ENCODE measurements around the gene RARG.
"Not testable (repeated sequence)": the region's sequence is repeated elsewhere in the genome, so short reads cannot be mapped to it uniquely, and the experiment has no call there.

Gene RARG

DNA sequence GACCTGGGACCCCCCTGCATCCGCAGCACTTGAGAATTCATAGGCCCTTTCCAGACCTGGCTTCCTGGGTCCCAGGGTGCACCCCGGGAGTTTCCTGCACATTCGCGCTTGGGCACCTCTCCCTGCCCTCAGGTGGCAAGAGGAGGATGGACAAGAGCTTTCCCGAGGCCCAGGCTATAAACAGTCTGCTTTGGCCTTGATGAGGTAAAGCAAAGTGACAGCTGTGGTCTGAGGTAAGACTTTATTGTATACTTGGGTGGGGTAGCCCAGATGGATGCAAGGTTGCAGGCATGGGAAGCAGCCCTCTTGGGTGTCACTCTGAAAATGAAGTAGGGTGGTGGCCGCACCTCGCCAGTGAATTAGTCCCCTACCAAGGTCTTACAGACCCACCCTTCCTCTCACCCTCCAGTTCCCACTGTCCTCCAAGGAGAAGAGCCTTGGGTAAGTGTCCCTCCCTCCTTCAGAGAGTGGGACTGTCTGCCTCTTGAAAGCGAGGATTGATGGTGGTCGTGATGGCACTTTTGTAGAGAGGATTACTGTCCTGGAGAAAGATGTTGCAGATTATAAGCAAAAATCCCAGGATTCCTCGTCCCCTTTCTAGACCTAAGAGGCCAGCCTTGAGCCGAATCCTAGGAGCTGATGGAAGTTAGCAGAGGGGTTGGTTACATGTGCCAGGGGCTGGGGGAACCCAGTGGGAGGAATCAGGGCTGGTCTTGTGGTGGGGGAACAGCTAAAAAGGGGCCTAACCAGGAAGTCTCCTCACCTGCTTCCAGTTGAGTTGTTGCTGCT, 40.7 kb downstream of the RARG start:
- H3K36me3 Mint-ChIP-seq, result peaks cover 32% of the 10 kb centered on the region
- H3K4me1 Mint-ChIP-seq, result peaks cover 17% of the 10 kb centered on the region
- H3K4me3 Mint-ChIP-seq, result no peak overlapping the region
- no peaks in the 10 kb centered on the region for H3K27me3 Mint-ChIP-seq
- DNase-seq (ENCODE audit: low spot score in 2 of 2) (no peak), ATAC-seq (ENCODE audit: low read depth) (no peak)
- H3K9me3 Mint-ChIP-seq, result no peaks in the 10 kb centered on the region
- H3K27ac Mint-ChIP-seq, result no peak overlapping the region

DNA sequence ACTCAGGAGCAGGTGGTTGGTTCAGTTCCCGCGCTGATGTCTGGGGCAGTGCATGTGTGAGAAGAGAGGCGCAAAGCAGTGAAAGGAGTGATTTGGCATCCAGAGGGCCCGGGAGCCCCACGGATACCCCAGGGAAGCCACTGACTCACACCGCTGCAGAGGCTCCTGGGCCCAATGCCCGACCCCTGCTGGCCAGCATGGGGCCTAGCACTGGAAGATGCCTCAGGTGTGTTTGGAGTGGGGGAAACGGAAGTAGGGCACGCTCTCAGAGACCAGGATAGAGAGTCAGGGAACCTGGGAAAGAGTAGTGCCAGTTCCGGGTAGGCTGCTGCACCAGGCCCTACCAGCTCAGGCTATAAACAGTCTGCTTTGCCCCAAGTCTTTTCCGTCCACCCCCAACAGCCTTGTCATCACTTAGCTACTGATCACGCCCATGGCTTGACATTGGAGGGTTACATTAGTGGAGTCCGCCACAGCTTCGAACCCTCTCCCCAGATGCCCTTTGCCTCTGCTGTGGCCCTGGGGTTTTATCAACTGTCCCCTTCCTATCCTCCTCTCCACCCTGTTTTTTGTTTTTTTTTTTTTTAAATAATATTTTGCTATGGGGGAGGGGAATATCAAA, 41.8 kb downstream of the RARG start:
- Mint-ChIP-seq H3K36me3 (peaks cover 30% of the 10 kb centered on the region), H3K27ac (no peak overlapping the region)

DNA sequence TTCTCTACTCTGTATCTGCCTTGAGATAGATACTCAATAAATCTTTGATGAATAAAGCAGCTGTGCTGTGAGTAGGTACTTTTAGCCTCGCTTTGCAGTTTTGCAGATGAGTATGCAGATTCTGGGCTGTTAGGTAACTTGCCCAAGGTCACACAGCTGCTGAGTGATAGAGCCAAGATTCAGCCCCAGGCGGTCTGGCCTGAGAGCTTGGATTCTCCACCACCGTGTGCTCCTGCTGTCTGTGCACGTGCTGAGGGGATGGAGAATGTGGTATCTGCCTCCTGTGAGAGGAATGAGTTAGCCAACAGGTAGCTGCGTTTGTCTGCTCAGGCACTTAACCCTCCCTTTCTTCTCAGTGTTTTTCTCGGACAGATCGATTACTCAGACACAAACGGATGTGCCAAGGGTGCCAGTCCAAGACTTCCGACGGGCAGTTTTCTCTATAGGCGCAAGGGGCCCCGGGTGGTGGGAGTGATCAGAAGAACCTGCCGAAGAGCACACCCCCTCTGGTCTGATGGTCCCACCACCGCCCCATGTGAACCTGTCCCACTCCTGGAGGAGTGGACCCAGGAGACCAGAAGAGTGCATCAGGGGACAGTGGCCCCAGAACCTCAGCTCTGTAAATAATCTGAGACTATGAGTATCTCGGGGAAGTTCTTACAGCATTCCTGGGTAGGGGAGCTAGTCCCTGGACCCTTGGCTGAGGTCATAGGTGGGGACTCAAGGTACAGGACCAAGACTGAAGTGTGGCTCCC, 44.7 kb downstream of the RARG start:
- Mint-ChIP-seq H3K4me3 (no peak overlapping the region), H3K27ac (no peak overlapping the region), H3K27me3 (no peaks in the 10 kb centered on the region), H3K36me3 (peaks cover 29% of the 10 kb centered on the region), H3K4me1 (peaks cover 30% of the 10 kb centered on the region), H3K9me3 (no peaks in the 10 kb centered on the region)
- DNase-seq (ENCODE audit: low spot score in 2 of 2), result no peak
- no peak for ATAC-seq (ENCODE audit: low read depth)

More for the DNA sequence above, 41.8 kb downstream of the RARG start:
- no peaks in the 10 kb centered on the region for H3K27me3 Mint-ChIP-seq
- no peak overlapping the region for H3K4me3 Mint-ChIP-seq
- H3K4me1 Mint-ChIP-seq, result peaks cover 11% of the 10 kb centered on the region
- no peak for DNase-seq (ENCODE audit: low spot score in 2 of 2)
- no peaks in the 10 kb centered on the region for H3K9me3 Mint-ChIP-seq
- peak; percentile 96 for ATAC-seq (ENCODE audit: low read depth)

DNA sequence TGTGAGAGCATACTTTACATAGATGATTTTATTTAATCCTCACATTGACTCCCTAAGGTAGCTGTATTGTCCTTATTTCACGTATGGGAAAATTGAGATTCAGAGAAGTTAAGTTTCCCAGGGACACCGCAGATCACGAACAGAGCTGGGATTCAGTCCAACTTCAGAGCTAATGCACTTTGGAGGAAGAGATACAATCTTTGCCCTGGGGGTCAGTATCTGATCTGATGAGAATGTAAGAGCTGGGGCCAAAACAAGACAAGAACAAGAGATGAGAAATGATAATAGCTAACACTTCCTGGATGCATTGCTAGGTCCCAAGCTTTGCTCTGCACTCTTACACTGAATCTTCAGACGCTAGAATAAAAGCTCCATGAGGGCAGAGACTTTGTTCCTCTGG, 45.3 kb downstream of the RARG start:
- H3K27ac Mint-ChIP-seq, result no peak overlapping the region
- DNase-seq (ENCODE audit: low spot score in 2 of 2), result no peak
- ATAC-seq (ENCODE audit: low read depth), result no peak
- peaks cover 26% of the 10 kb centered on the region for H3K36me3 Mint-ChIP-seq
- no peaks in the 10 kb centered on the region for H3K9me3 Mint-ChIP-seq
- H3K27me3 Mint-ChIP-seq, result no peaks in the 10 kb centered on the region
- no peak overlapping the region for H3K4me3 Mint-ChIP-seq
- H3K4me1 Mint-ChIP-seq, result peaks cover 34% of the 10 kb centered on the region

DNA sequence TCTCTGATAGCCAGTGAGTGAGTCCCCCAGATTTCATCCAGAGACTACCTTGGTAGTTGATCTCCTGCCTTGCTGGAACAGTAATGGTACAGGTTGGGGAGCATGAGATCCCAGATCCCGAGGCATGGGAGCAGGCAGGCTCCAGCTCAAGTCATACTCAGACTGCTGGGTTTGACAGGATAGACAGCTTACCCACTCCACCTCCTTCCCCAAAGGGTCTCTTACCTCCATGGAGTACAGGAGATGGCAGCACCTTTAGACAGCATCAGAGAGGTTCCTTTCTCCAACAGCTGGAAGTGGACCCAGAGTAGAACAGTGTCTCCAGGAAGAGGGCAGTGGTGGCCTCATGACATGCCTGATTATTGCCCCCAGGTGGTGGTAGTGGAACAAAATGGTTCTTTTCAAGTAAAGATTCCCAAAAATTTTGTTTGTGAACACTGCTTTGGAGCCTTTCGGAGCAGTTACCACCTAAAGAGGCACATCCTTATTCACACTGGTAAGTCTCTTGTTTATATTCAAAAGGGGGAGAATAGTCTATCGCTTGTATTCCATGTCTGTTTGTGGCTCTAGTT, 46.3 kb downstream of the RARG start:
- Mint-ChIP-seq H3K27me3 (no peaks in the 10 kb centered on the region), H3K9me3 (no peaks in the 10 kb centered on the region), H3K4me3 (no peak overlapping the region), H3K4me1 (peaks cover 34% of the 10 kb centered on the region), H3K36me3 (peaks cover 23% of the 10 kb centered on the region), H3K27ac (no peak overlapping the region)
- no peak for ATAC-seq (ENCODE audit: low read depth)
- DNase-seq (ENCODE audit: low spot score in 2 of 2), result no peak

DNA sequence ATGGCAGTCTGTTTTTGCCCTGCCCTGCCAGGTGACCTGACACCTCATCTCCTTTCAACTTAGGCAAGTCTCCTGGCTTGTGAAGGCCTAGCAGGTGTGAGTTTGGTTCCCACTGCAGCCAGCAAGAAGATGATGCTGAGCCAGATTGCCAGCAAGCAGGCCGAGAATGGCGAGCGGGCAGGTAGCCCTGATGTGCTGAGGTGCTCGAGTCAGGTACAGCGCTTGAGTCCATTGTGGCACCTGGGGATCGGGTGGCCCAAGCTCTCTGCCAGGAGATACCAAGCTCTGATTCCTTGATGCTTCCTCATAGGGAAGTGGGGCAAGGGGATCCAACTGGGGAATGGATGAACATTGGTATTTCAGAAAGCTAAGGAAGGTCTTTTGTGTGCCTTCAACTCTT, 47.2 kb downstream of the RARG start:
- Mint-ChIP-seq H3K4me1 (peaks cover 34% of the 10 kb centered on the region), H3K36me3 (peaks cover 22% of the 10 kb centered on the region), H3K9me3 (no peaks in the 10 kb centered on the region), H3K27ac (peak overlapping the region; percentile 67), H3K27me3 (no peaks in the 10 kb centered on the region), H3K4me3 (no peak overlapping the region)
- DNase-seq (ENCODE audit: low spot score in 2 of 2), result no peak
- no peak for ATAC-seq (ENCODE audit: low read depth)

DNA sequence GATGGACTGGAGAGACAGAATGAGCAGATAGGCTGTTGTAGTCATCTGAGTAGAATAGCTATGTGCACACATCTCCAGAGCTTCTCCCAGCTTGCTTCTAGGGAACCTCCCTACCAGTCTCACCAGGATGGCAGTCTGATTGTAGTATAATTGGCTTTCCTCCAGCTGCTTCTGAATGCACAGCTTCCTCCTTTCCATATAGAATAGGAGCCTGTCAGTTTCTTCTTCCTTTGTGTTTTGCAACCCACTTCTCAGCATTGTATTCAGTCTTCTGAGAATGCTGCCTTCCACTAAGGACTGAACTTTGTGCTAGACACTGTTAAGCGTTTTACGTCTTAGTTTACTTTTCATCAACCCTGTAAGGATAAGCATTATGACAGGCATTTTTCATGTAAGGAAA, 49.1 kb downstream of the RARG start:
- peak overlapping the region; percentile 97 for H3K4me3 Mint-ChIP-seq
- H3K27me3 Mint-ChIP-seq, result no peaks in the 10 kb centered on the region
- H3K9me3 Mint-ChIP-seq, result no peaks in the 10 kb centered on the region
- H3K27ac Mint-ChIP-seq, result no peak overlapping the region
- ATAC-seq (ENCODE audit: low read depth) (no peak), DNase-seq (ENCODE audit: low spot score in 2 of 2) (no peak)
- peaks cover 22% of the 10 kb centered on the region for H3K36me3 Mint-ChIP-seq
- peaks cover 39% of the 10 kb centered on the region for H3K4me1 Mint-ChIP-seq

DNA sequence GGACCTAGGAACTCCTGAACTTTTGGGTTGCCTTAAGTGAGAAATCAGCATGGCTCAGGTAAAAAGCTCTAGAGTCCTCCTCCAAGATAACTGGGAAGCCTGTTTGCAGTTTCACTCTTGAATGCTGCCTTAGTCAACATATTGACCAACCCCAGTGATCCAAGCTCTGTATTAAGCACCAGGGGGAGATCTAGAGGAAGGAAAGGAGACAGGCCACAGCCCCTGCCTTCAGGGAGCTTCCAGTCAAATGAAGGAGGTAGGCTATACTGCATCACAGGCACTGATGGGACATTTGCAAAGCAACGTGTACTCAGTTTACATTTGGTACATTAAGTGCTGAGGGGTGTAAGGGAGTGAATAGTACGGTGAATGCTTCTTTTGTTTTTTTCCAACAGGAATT, 50.1 kb downstream of the RARG start:
- ATAC-seq (ENCODE audit: low read depth) (no peak), DNase-seq (ENCODE audit: low spot score in 2 of 2) (no peak)
- H3K27ac Mint-ChIP-seq, result peak overlapping the region; percentile 94
- peaks cover 19% of the 10 kb centered on the region for H3K36me3 Mint-ChIP-seq
- H3K27me3 Mint-ChIP-seq, result no peaks in the 10 kb centered on the region
- H3K4me1 Mint-ChIP-seq, result peaks cover 39% of the 10 kb centered on the region
- peak overlapping the region; percentile 97 for H3K4me3 Mint-ChIP-seq
- no peaks in the 10 kb centered on the region for H3K9me3 Mint-ChIP-seq

DNA sequence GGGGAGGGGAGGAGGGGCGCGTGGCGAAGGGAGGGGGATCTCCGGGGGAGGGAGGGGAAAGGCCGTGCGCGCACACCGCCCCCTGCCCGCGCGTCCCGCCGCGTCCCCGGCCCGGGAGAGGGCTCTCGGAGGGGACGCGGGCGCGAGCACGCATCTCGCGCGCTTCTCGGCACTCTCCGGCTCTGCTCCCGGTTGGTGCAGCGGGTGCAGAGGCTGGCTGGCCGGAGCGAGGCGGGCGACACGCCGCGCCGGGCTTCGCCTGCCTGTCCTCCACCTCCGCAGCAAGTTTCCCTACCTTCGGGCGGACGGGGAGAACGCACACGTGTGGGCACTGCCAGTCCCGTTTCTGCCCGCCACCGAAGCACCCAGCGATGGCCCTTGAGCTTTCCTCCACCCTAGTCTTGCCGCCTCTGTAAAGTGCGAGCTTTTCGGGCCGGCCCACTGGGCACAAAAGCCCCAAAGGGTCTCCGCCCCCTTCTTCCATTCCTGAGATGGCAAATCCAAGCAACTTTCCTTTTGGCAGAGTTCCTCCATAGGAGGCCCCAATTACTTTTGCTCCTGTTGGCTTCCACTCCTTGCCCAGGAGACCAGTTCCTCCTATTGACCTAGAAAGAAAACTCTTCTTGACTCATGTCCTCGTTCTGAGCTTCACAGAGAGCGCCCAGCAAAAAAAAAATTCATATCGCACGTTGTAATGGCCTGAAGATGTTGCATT, 50.9 kb downstream of the RARG start:
- DNase-seq (ENCODE audit: low spot score in 2 of 2), result no peak
- H3K36me3 Mint-ChIP-seq, result peaks cover 13% of the 10 kb centered on the region
- no peaks in the 10 kb centered on the region for H3K27me3 Mint-ChIP-seq
- peaks cover 39% of the 10 kb centered on the region for H3K4me1 Mint-ChIP-seq
- H3K4me3 Mint-ChIP-seq, result peak overlapping the region; percentile 97
- no peaks in the 10 kb centered on the region for H3K9me3 Mint-ChIP-seq
- peak; percentile 49 for ATAC-seq (ENCODE audit: low read depth)
- H3K27ac Mint-ChIP-seq, result peak overlapping the region; percentile 94

DNA sequence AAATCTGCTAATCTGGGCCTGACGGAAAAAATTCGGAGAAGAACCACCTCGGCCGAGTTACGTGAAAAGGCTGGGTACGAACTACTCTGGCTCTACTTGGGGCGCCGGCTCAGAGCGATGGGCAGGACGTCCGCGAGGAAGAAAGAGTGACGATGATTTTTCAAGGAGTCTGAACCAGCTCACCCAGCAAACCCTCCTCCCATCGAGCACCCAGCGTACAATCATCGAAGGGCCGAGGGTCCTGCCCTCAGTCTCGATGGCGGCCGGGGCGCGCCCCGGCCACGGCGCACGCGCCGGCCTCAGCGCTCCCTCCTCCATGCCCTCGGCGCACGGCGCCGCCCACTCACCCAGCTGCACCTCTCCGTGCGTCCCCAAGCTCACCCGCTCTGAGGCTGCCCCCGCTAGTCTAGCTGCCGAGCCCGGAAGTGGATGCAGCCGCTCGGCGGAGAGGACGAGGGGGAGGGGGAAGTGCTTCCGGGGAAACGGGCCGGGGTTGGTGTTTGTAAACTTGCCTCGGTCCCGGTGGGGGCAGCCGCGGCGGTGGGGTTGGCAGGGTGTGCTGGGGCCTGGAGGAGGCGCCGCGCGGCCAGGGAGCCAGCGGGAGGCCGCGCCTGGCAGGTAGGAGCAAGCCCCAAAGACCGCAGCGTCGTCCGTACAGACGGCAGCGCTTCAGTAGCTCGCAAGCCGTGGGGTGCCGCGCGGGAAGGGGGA, 51.6 kb downstream of the RARG start, which contains the start of the genes CSAD and ZNF740:
Gene CSAD, minus strand, starts transcription at position 706 of the 711 bp plus-strand sequence. CDS start 7,455 bp downstream, outside the sequence.
Gene ZNF740, plus strand, starts transcription at position 503 of the 711 bp plus-strand sequence. CDS start 1,262 bp downstream, outside the sequence.
- ATAC-seq (ENCODE audit: low read depth), result peak; percentile 94
- H3K4me1 Mint-ChIP-seq, result peaks cover 39% of the 10 kb centered on the region
- DNase-seq (ENCODE audit: low spot score in 2 of 2), result peak; percentile 87 to 94
- H3K4me3 Mint-ChIP-seq, result peak within 1 kb of the TSS; percentile 97
- H3K27ac Mint-ChIP-seq, result peak within 1 kb of the TSS; percentile 94
- peaks cover 9% of the 10 kb centered on the region for H3K36me3 Mint-ChIP-seq
- no peaks in the 10 kb centered on the region for H3K9me3 Mint-ChIP-seq
- H3K27me3 Mint-ChIP-seq, result no peaks in the 10 kb centered on the region

DNA sequence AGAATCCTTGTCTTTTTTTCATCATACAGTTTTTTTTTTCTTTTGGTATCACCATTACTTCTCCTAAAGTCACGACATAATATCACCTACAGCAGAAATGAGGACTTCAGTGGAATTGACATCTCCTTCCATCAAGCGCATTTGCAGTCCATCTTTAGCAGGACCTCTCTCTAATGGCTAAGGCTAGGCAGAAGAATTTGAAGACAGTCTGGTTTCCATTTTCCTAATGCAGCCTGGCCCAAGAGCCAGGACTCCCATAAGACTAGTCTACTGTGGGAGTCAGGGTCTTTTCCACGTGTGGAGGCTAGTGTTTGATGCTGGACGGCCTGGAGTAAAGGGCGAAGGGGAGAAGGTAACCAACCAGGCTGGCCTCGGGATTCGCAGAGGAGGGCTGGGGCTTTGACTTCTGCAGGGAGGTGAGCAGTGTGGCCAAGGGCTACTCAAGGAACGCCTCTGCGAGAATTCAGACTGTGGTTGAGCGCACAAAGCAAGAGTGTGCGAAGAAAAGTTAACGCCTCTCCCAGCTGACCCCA, 52.3 kb downstream of the RARG start:
- peaks cover 36% of the 10 kb centered on the region for H3K4me1 Mint-ChIP-seq
- DNase-seq (ENCODE audit: low spot score in 2 of 2) (peak in 1 of 2 donors; percentile 45), ATAC-seq (ENCODE audit: low read depth) (peak; percentile 0)
- H3K9me3 Mint-ChIP-seq, result no peaks in the 10 kb centered on the region
- H3K36me3 Mint-ChIP-seq, result peaks cover 6% of the 10 kb centered on the region
- peak overlapping the region; percentile 94 for H3K27ac Mint-ChIP-seq
- H3K4me3 Mint-ChIP-seq, result peak overlapping the region; percentile 97
- H3K27me3 Mint-ChIP-seq, result no peaks in the 10 kb centered on the region

DNA sequence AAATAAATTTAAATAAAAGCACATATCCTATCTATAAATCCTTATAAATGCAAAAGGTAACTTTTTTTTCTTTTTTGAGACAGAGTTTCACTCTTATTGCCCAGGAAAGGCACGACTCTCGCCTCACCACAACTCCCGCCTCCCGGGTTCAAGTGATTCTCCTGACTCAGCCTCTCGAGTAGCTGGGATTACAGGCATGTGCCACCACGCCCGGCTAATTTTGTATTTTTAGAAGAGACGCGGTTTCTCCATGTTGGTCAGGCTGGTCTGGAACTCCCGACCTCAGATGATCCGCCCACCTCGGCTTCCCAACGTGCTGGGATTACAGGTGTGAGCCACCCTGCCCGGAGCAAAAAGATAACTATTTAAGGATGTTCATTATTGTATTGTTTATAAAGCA, 53.2 kb downstream of the RARG start:
- H3K36me3 Mint-ChIP-seq; H3K9me3 Mint-ChIP-seq; H3K27me3 Mint-ChIP-seq; DNase-seq (ENCODE audit: low spot score in 2 of 2); ATAC-seq (ENCODE audit: low read depth); H3K27ac Mint-ChIP-seq; H3K4me3 Mint-ChIP-seq: not testable (repeated sequence)
- peaks cover 31% of the 10 kb centered on the region for H3K4me1 Mint-ChIP-seq

DNA sequence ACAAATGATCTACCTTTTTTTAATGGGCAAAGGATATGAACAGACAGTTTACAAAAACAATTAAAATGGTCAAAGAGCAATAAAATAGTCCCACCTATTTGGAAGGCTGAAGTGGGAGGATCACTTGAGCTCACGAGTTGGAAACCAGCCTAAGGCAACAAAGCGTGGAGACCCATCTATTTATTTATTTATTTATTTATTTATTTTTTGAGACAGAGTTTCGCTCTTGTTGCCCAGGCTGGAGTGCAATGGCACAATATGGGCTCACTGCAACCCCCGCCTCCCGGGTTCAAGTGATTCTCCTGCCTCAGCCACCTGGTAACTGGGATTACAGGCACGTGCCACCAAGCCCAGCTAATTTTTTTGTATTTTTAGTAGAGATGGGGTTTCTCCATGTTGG, 54.6 kb downstream of the RARG start:
- not testable (repeated sequence) for H3K9me3 Mint-ChIP-seq; DNase-seq (ENCODE audit: low spot score in 2 of 2); ATAC-seq (ENCODE audit: low read depth); H3K4me3 Mint-ChIP-seq; H3K27me3 Mint-ChIP-seq; H3K36me3 Mint-ChIP-seq; H3K27ac Mint-ChIP-seq
- peaks cover 21% of the 10 kb centered on the region for H3K4me1 Mint-ChIP-seq

Data from memory B cell (primary cell).